SIG-M5 (cell line): Measurements from ENCODE around the gene WDR70.
"Not testable (repeated sequence)": the region's sequence is repeated elsewhere in the genome, so short reads cannot be mapped to it uniquely, and the experiment has no call there.

ENCODE experiments used
- DNase-seq: peaks from one replicate; lab custom pipeline; 2025; lab: John Stamatoyannopoulos, UW

The WDR70 gene

DNA sequence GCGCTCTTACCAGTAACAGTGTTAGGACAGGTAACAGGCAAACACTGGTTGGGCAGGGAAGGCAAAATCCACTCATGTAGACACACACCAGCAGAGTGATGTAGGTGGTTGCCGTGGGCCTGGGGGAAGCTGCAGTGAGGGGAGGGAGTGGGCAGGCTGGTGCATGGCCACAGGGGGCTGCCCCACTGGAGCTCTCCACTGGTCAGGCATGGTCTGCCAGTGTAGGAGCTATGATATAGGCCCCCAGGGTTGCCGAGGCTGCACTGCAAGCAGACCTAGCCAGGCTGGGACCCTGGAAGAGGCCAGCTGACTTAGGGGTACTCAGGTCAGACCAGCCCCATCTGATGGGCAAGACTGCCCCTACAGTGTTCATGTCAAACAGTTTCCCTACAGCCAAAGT is 306.1 kb downstream of the WDR70 start:
- DNase-seq, result no peak

DNA sequence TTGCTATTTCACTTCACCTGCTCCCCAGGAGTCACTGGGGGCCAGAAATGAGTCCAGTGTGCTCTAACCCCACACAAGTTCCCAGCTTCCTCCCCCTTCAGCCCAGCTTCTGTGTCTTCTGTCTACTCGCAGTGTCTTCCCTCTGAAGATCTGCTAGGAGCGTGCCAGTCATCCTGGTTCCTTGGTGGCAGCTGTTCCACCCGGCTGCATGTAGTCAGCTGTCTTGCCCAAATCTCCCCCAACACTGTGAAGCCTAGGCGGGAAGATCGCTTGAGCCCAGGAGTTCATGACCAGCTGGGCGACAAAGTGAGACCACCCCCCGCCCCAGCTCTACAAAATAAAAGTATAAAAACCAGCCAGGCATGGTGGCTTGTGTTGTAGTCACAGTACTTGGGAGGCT is 306.7 kb downstream of the WDR70 start:
- no peak for DNase-seq

DNA sequence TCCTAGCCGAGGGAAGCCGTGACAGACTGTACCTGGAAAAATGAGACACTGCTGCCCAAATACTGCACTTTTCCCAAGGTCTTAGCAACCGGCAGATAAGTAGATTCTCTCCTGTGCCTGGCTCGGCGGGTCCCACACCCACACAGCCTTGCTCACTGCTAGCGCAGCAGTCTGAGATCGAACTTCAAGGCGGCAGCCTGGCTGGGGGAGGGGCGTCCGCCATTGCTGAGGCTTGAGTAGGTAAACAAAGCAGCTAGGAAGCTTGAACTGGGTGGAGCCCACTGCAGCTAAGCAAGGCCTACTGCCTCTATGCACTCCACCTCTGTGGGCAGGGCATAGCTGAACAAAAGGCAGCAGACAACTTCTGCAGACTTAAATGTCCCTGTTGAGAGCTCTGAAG is 309.8 kb downstream of the WDR70 start:
- not testable (repeated sequence) for DNase-seq

DNA sequence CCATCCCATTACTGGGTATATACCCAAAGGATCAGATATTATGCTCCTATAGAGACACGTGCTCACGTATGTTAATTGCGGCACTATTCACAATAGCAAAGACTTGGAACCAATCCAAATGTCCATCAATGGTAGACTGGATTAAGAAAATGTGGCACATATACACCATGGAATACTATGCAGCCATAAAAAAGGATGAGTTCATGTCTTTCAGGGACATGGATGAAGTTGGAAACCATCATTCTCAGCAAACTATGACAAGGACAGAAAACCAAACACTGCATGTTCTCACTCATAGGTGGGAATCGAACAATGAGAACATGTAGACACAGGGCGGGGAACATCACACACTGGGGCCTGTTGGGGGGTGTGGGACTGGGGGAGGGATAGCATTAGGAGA is 315.2 kb downstream of the WDR70 start:
- not testable (repeated sequence) for DNase-seq

DNA sequence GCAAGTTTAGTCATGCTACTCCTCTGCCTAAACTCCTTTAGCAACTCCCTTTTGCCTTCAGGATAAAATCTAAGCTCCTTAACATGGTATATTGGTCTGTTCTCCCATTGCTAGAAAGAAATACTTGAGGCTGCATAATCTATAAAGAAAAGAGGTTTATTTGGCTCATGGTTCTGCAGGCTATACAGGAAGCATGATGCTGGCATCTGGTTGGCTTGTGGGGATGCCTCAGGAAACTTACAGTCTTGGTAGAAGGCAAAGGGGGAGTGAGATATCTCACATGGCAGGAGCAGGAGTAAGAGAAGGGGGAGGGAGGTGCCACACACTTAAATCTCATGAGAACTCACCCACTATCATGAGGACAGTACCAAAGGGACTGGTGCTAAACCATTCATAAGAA is 315.7 kb downstream of the WDR70 start:
- no peak for DNase-seq

DNA sequence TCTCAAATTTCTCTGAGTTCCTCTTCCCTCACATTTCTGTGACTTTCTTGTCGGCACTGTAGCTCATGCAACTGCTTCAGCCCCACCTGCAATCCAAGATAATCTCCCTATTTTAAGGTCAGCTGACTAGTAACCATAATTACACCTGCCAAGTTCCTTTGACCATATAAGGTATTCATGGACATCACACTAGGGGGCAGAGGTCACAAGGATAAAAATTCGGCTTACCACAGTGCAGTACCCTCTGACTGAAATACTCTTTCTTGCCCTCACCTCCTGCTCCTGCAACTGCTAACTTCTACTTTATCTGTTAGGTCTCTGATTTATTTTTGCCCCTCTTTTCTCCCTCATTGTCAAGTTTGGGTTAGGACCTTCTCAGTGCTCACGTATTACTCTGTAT is 316.5 kb downstream of the WDR70 start:
- no peak for DNase-seq

DNA sequence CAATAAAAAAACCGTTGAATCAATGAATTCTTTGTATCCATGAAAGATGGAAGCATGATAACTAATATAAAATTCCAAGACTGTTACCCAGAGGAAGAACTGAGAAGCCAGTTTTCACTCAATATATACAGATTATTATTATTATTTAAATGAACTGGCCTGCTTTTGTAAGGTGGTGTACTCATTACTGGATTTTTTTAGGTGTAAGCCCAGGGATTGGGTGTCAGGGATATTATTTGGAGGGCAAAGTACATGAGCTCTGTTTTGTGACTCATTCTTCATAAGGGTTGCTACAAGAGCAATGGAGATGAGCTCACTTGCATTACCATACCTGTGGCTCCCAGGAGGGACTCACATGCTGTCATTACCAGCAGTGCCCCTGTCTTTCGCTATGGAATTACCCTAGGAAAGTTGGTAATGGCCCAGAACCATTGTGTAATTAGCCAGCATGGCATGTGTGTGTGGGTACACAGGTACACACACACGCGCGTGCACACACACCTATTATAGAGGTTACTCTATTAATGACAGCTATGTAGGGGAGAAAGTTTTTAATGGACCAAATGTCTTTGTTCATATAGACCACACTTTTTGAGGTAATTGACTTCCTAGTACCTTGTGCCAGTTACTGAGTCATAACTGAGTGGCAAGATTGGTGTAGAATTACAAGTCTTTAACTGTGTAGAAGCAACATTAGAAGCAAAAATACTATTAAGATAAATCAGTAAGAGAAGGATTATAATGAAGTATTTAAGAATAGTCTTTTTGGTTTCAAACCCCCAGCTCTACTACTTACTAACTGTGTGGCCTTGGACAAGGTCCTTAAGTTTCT is 317.3 kb downstream of the WDR70 start:
- no peak for DNase-seq

DNA sequence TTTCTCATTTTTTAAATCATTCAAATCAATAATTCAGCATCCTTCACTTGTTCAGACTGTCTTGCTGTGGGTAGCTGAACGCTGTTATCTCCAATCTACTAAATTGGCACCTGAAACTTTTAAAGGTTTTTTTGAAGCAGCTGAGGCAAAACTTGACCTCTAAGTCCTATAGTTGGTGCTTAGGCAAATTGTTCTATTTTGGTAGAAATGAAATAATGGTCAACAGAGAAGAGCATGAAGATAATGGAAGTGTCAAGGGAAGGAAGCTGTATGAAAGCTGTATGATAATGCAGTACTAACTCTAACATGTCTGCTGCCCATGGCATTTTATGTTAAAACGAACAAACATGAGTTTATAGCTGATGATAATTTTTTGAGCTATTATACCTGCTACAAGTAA is 322.8 kb downstream of the WDR70 start:
- DNase-seq, result no peak

DNA sequence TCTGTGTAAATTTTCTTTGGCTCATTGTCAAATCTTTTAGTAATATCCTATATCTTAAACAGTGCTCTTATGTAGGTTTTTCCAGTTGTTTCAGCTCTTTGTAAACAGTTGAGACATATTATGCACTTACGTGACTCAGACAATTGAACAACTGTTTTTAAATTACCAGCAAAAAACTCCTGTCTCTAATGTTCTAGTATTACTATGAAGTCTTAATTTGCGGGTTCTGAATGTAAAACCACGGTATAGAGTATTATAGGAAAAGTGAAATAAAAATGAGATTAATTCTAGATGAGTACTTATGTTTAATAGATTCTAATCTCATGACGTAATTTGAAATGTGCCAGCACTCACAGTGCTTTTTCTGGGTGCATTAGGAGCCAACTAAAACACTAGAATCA is 324.7 kb downstream of the WDR70 start:
- no peak for DNase-seq

DNA sequence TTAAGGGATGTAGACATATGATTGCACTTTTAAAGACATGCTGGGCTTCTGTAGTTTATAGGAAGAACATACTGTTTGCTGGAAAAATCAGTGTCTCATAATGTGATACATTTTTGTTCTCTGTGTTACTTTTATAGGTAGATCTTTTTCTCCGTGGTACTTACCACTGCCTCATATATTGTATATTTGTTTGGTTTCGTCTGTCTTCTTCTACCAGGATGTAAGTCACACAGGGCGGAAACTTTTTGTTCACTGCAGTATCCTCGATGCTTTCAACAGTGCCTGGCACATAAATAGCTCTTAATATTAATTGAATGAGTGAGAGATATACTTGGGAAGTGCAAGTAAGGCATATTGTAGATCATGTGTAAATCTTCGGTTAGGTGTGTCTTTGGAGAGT is 325.3 kb downstream of the WDR70 start:
- no peak for DNase-seq

DNA sequence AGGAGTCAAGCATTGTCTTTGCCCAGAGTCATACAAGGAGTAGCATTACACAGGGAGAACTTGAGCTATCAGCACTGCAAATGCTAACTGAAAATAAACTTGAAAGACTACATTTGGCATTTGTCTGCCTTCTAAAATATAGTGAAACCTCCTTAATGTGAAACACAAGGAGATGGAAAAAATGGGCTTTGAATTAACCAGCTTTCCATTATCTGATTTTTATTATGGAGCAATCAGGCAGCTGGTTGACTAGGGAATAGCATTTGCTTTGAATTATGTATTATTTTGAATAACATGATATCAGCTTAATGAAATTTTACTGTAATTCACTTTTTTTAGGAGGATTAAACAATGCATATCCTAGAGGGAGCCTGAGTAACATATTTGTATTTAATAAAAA is 329.9 kb downstream of the WDR70 start:
- DNase-seq, result no peak

DNA sequence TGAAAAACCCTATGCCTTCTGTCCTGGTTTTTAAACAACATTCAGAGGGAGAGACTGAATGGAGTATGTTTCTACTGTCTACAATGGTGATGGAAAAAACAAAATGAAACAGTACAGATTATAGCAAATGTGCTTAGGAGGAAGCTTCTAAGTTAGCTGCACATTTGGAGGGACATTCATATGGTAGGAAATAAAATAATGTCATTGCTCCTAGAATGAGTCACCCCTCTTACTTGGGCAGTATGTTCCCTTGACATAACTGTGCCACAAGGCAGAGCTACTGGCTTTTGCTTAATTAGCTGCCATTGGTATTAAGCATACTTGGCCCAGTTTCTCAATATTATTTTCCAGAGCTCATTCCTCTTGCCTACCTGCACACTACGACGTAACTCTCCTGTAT is 331.8 kb downstream of the WDR70 start:
- no peak for DNase-seq

DNA sequence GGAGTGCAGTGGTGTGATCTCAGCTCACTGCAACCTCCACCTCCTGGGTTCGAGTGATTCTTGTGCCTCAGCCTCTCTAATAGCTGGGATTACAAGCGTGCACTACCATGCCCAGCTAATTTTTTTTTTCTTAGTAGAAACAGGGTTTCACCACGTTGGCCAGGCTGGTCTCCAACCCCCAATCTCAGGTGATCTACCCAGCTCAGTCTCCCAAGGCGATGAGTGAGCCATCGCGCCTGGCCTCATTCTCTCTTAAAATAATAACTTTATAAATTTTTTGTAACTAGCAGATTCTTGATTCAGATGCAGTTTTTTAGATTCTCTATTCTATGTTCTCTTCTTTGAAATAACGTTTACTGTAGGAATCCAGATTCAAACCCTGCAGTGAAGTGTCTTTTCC is 333.6 kb downstream of the WDR70 start:
- DNase-seq, result no peak

DNA sequence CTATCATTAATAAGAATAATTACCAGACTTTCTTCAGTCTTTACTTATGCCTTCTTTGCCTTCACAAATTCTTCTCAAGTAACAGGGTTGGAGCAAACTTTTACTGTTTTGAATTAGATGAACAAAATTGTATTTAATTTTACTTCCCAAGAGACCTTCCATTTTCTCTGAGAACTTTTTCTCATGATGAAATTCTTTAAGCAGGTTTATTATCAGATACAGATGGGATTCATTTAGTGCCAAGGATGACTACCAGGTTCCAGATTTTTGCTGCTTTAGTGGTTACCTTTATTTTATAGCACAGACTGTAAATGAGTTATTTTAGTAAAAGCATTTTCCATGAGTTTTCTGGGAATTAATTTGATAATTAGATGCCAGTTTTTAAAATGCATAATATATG is 335.6 kb downstream of the WDR70 start:
- no peak for DNase-seq

DNA sequence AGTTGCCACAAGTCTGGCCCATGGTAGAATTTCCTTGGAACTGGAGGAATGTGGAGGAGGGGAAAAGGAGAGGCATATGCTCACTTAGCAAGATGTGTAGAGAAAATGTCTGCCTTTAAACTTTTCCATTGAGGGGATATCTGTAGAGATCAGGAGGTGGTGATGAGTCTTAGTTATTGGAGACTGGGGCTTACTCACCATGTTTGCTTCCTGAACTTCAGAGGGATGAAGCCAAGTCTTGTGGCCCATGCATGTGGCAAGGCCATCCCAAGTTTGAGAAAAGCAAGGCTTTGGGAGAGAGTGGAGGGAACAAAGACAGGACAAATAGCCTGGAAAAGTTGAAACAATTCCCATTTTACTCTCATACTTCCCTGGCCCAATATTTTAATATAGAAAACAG is 336.2 kb downstream of the WDR70 start:
- DNase-seq, result no peak

DNA sequence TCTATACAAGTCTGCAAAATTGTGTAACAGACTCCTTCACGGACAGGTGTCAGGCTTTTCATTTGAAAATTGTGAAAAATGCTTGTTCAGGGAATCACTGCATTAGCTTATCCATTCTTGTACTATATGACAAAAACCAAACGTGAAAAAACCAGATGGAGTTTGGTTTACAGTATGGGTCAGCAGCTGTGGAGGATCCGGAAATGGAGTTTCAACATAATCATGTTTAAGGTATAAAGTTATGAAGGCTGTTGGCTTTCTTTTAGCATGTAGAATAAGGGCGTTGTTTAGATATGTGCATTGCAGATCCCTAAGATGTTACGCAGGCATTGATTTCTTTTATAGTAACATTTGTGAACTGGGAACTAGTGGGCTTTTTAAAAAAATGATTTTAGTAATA is 336.9 kb downstream of the WDR70 start:
- no peak for DNase-seq

DNA sequence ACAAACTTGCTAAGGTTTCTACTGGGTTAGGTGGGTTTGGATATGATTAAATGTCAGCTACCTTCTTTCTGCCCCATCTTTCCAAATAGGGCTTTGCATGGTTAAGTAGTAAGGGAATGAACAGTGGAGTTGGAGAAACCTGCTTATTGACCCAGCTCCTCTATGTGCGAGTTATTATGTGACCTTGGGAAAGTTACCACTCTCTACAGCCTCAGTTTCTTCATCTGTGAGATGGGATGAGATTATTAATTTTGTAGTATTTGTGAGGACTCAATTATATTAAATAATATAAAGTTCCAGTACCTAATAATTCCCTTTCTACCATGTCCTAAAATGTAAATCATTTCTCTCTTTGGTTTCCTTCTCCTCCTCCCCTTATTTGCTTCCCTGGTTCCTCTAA is 337.3 kb downstream of the WDR70 start:
- DNase-seq, result no peak

DNA sequence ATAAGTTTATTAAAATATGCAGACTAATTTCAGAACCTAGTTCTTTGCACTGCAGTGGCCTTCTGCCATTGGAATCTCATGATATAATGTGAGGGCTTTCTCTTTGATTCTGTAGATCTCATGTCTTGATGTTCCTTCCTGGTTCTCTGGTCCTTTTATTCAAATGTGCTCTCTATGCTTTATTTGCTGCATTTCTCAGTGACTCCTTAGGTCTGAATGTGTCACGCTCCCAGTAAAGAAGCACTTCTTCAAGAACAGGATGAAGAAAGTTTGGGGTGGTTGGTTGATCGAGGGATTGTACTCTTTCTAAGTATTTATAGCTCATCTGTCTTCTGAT is 338.1 kb downstream of the WDR70 start:
- no peak for DNase-seq

DNA sequence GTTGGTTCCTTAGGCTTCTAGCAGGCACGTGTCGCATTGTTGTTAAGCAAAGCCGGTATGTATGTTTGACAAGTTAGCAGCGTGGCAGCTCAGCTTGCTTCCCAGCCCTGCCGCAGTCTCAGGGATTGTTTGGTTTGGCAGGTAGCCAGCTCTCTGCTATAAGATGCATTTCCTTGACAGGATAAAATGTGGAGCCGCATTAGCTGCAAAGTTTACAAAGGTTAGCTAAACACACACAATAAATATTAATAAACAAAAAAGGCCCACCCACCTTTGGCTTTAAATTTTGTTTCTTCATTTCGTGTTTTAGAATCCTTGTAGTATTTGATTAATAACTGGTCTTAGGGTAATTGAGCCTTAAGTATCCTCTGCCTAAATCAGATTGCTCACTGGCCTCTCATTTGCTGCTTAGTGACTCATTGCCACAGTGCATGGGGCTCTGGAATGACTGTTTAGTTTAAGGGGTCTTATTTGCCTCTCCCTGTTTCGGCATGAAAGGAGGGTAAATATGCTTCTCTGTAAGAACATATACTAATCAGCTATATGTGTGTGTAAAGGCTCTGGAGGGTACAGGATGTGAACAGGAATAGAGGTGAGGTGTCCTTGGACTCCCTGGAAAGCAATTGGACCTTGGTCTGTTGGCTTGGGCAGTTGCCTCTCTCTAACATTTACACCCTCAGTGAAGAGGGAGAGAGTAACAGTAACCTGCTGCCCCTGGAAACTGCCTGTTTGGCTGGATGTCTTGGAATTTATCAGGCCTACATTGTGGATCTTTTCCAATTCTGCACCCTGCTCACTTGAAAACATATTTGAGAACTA is 338.7 kb downstream of the WDR70 start:
- DNase-seq, result no peak

DNA sequence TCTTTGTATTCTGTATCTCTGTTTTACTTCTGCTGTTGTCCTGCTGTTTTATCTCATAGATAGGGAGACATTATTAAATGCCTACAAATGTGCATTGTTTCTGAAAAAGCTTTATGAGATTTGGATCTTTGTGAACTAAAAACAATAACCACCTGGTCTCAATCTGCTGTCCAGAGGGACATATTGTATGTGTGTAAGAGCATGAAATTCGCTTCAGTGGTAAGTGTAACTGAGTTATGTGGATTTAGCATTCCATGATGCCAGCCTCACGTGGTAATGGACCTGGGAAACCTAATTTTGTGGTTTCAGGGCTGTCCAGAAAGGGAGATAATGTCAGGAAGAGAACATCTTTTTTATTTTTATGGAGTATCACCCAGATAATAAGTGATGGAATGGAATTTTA is 341.4 kb downstream of the WDR70 start:
- DNase-seq, result no peak

DNA sequence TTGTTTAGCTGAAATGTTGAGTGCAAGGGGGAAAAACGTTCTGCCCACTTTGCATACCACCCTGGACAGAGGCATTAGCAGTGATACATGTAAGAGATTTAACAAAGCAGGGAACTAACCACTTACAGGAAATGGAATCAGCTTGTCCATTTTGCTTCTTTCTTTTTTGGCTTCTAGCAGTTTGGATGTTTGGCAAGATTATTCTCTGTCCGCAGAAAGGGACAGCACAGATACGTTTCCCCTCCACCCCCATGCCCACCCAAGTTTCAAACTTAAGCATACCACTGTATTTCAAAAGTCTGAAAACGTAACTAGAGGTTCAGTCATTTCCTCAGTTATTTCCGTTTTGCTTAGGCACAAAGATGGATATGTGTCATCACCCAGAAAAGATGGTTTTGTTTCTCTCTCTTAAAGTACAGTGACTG is 342.3 kb downstream of the WDR70 start:
- DNase-seq, result no peak

DNA sequence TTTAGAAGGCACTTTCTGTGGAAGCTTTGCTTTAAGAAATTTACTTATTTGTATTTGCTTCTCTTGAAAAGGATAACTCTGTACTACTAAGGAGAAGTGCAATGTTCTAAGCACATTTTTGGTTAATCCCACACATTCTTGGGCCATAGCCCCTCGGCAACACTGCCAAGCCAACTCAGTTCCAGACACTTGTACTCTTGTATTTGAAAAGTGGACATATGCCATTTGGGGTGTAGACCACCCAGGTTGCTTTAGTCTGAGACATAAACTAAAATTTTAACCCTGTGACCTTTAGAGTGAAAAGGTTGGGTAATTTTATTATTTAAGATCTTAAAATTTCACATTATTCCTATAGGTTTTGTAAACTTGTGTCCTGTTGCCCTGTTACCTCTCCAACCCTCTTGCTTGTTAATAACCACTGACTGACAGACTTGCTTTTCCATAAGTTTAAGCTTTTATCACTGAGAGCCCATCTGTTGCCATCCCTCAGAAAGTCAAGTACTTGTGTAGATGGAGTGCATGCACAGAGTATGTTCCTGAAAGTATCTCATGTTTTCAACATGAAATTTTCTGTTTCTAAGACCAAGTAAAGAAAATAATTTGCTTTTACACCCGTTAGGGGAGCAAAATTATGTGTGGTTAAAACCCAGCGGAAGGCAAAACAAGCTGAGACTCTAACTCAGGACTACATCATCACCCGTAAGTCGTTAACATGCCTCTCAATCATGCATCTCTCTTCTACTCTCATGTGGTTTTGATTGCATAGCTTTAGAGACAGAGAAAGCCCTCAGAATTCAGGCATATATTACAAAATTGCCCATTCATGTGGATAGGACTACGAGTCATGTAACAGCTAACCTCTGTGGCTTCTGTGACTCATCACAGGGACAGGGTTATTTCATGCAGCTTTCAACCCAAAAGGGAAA is 343.4 kb downstream of the WDR70 start:
- peak; percentile 83 for DNase-seq
